DMS114 treated with DMSO at 0.1 percent for 48 hours (cell line): ENCODE results near the gene WDR77.

Source experiments
- DNase-seq: peaks from one replicate; lab custom pipeline; 2025; ENCODE audit not compliant: unreplicated experiment; lab: John Stamatoyannopoulos, UW

Gene WDR77

DNA sequence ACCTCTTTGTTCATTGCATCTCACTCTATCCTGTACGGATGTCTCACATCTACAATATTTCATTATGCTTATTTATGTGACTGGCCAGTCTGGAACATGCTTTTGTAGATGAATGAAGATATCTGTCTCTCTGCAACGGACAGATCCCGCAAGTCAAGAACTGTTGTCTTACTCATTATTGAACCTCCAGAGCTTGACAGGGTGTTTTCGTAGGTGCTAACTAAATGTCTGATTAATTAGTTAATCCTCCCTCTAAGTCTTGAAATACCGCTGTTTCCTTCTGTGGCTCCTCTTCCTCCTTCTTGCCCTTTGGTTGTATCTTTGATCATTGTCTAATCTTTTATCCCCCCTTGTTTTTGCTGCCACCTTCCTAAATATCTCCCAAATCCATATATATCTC, 21.5 kb upstream of the WDR77 start:
- DNase-seq: no peak

DNA sequence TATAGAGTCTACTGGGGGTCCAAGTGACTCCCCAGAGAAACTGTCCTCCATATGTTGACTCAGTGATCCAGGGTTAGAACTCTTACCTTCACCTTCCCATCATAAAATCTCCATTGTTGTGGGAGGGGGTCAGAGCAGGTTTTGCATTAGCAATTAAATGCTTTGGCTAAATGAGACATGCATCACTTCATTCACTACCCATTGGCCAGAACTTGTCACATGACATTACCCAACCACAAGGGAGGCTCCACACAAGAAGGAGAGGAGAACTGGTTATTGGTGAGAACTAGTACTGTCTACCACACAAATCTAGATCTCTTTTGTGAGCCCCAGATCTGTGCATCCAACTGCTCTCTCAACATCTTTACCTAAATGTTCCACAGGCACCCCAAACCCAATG, 20.5 kb upstream of the WDR77 start:
- no peak for DNase-seq

DNA sequence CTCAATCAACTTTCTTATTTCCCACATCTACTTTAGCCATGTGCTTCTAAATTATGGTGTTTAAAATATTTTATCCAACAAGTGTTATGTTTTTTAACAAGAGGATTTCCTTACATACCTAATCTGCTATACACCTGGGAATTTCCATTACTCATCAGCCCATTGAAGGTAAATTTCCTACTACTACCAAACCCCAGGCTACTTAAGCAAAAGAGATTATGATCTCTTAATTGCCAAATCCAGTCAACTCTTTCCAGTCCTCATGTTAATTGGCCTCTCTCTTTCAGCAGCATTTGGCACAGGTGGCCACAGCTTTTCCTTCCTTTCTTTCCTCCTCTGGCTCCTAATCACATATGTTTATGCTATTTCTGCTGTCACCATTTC, 19.7 kb upstream of the WDR77 start:
- DNase-seq: no peak

DNA sequence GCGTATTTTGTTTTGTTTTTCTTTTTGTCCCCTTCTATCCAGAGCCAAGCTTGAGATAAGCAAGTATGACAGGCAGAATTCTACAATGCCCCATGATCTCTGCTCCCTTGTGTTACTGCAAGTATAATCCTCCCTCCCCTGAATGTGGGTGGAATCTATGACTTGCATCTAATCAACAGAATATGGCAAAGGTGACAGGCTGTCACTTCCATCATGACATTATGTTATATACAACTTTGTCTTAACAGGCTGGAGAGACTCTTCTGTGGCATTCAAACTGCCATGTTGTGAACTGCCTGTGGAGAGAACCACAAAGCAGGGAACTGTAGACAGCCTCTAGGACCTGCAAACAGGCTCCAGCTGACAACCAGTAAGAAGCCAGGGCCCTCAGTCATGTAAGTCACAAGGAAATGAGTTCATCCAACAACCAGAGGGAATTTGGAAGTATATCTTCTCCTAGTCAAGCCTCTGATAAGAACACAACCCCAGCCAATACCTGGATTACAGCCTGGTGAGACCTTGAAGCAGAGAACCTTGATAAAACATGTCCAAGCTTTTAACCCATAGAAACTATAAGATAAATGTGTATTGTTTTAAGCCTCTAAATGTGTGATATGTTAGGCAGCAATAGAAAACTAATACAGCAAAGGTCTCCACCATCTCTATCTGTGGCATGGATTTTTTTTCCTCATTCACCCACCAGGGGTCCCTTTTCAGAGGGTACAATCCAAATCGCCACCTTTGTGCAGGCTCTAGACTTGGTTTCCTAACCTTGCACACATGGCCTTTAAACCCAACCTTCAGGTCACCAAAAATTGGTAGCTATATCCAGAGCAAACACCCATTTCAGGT, 19.0 kb upstream of the WDR77 start:
- DNase-seq: no peak

DNA sequence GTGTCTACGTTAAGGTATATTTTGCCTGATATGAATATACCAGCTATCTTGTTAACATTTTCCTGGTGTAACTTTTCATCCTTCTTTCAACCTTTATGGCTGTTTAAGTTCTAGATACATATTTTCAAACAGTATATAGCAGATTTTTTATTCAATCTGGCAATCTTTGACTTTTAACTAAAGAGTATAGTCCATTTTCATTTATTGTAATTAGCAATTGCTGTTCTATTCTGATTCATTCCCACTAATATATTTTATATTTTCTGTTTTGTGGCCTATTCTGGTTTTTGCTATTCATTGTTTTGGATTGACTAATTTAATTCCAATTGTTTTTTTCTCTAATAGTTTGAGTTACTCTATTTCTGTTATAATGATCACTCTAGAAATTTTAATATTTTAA, 17.4 kb upstream of the WDR77 start:
- DNase-seq: no peak

DNA sequence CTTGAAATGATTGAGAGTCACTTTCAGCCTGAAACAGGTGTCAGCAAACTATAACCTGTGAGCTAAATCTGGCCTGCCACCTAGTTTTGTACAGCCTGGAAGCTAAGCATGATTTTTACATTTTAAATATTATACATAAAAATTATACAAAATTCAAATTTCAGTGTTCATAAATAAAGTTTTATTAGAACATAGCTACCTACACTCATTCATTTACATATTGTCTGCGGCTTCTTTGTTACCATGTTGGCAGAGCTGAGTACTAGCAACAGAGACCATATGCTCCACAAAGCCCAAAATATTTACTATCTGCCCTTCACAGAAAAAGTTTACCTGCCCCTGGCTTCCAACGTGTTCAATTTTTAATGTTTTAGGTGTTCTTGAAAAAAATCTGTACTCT, 16.7 kb upstream of the WDR77 start:
- no peak for DNase-seq

DNA sequence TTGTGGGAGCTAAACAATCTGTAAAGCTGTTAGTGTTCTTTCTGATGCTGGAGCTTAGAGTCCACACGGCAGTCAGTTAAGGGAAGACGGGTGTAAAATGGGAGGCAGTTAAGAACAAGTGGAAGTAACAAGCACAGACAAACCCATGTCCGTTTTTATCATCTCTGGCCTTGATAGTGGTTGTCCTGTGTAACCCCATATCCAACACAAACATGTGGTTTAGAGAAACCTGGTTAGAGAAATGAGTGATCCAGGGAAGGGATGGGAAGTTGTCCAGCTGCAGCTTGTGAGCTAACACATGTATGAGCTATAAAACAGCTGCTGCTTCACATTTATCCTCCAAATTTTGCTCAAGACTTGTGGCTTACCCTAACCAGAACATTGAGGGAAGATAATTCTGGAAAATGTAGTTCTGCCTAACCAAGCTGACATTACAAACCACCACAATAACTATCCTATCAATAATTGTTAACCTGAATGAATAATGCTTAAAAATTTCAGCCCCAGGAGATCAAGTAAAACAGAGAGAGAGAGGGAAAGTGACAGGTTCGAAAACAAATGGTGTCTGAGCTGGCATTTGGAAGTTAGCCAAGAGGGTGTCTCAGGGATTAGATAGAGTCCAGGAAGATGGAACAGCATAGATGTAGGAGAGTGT, 14.1 kb upstream of the WDR77 start:
- no peak for DNase-seq

DNA sequence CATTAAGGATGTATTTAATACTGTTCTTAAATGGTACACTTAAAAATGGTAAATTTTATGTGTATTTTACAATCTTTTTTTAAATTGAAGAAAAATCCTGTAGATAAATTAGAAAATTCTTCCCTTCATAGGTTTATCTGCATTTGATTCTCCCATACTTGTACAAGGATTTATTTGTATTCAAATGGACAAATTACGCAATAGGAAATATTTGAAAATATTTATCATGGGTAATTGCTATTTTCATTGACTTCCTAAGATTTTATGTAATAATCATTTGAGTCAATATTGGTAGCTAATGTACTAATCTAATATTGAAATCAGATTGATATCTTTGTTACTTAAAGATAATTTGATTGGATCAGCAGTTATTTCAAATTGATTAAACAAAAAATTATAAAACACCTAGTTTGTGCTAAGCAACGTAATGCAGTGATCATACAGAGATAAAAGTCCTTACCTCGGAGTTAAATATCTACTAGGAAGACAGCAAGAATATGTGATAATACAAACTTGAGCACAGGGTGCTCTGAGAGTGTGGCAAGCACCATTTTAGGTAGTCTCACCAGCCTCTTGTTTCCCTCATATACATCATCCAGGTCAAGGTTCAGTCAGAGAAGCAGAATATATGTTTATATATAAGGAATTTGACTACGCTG, 13.4 kb upstream of the WDR77 start:
- DNase-seq: no peak

DNA sequence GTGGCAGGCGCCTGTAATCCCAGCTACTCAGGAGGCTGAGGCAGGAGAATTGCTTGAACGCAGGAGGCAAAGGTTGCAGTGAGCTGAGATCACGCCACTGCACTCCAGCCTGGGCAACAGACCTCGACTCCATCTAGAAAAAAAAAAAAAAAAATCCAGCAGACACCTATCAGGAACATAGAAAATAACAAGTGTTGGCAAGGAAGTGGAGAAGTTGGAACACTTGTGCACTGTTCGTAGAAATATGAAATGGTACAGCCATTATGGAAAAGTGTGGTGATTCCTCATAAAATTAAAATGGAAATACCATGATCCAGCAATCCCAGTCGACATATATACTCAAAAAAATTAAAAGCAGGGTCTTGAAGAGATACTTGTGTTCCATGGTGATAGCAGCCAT, 12.7 kb upstream of the WDR77 start:
- no peak for DNase-seq

DNA sequence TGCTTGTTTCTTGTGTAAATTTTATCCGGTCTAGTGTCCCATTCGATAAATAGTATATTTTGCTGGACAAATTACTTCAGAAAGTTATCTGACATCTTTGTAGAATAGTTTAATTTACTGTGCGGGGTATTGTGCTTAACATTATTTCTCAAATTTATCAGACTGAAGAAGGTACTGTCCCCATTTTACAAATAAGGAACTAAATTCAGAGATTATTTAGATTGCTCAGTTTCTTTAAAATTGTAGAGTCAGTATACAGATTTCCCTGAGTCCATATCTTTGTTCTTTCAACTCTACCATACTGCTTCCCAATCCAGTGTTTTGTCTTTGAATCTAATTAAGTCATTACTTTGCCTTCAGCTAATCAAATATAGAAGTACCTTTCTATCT, 6.6 kb upstream of the WDR77 start:
- DNase-seq: no peak

DNA sequence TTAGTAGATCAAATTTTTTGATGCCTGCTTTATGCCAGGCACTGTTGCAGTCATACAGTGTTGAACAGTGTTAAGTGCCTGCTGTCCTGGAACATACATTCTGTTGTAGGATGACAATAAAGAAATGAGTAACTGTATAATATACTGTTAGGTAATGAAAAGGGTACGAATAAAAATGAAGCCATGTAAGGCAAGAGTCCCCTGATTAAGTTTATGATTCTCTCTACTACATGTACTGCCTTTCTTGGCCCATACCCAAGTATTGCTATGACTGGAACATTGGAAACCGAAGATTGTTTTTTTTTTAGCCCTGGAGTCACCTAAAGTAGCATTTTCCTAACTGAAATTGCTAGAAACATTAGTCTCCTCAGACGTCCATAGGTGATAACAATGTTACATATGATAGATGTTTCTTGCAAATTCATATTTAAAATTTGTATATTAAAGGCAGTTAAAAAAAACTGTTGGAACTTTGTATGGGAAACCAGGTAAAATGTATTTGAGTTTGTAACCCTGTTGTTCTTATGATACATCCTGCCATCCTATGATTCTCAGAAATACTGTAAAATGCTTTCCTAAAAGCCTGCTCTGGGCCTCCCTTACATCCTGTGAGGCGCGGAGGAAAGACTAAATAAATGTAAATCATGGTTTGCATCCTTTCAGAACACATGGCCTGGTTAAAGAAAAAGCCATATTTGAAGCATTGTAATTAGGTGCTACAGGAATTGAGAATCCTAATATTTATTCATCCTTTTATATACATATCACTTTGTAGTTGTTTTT, 6.0 kb upstream of the WDR77 start:
- no peak for DNase-seq

DNA sequence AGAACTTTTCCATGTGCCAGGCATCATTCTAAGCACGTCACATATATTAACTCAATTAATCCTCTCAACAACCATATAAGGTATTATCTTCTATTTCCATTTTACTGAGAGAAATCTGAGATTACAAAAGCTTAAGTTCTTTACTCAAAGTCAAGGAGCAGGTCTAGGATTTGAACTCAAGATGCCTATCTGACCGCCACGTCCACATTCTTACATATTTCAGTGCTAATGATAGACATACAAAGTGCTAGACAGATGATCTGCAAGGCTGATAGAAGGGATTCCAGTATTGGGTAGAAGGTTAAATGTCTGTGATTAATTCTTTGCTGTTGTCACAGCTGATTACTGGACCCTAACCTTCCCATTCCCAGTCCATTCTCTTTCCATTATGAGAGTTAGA, 4.7 kb upstream of the WDR77 start:
- no peak for DNase-seq

DNA sequence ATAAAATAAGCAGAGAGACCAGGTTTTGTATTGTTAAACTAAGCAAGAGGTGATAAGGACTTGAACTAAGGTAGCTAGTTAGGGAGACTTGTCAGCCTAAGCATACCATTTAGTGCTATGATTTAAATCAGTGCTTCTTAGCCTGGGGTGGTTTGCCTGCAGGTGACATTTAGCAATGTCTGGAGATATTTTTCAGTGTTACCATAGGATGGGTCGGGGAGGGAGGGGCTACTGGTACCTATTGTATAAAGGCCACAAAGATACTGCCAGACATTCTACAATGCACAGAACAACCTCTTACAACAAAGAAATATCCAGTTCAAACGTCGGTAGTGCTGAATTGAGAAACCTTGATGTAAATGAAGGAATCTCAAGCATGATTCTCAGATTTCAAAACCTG, 3.5 kb upstream of the WDR77 start:
- DNase-seq: no peak

DNA sequence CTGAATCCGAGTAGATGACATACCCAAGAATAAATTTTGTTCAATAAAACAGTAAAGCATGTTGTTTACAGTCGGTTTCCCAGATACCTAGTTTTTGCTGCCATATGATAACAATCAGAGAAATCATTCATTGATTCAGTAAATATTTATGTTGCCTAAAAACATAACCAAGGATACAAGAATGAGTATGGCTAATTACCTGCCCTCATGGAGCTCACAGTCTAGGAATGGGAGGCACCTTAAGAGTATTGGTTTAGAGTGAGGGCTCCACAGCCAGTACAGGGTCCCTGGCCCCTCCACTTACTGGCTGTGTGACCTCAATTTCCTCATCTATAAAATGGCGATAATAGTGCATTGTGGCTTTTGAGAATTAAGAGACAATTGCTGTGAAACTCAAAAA, 1.1 kb upstream of the WDR77 start:
- DNase-seq: no peak

DNA sequence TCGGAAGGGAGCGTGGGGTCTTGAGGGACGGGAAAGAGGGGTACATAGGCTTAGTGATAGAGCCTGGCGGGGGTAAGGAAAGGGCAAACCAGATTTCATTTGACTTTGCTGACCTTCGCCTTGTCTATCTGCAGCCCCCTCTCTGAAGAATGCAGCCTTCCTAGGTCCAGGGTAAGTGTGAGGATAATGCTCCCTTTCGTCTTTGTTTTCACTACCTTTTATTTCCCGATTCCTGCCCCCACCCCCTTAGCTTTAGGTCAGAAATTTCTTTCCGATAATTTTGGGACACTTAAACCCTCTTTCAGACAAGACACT, 604 bp upstream of the WDR77 start:
- no peak for DNase-seq

DNA sequence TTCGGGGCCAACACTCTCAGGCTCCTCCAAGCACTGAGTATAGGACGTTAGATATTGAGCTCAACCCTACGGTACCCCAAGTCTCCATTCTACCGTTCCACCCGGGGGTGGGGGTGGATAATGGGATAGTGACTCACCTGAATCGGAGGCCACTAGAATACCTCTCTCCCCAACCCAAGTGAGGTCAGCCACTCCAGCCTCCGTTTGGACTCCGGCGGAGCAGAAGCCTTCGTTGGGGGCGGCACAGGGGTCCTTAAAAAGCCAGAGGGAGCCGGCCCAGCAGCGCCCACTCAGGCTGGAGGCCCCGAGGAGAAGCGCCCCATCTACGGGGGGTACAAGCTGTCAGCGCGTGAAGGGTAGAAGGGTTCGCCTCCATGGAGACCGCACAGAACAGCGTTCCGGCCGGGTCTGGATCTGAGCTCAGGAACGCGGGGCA, 556 bp downstream of the WDR77 start:
- DNase-seq: no peak

DNA sequence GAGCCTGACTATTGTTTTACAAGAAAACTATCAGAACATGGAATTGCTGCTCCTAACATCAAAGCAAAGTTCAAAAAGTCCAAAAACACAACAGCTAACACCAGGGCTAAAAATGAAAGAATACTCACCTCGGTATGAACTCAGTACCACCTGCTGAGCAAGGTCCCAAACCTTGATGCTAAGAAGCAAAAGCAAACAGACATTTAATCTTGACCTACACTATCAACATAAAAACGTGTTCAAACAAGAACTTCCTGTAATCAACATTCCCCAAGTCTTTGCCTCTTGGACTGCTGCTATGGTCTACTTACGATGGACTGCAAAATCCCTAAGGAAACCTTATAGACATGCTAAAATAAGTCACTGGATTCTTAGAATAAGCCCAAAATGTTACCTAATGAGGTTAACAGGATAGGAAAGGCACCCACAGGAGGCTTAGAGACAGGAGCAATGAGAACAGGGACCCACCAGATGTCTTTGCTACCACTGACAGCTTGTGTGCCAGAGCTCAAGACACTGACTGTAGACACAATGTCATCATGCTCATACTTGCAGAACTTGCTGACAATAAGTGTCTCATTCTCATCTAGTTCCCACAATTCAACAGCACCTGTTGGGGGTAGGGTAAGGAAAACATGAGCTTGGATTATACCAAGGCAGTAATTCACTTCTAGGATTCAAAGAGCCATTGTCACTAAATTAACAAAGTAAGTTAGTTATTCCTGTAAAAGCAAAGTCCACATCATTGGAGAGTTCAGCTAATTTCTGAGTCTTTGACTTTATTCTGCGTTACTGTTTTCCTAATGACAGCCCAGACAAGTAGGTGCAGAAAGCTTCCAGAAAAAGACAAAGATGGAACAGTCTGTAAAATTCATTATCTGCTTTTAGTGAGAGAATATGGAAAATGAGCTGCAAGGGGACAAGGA, 1.8 kb downstream of the WDR77 start:
- no peak for DNase-seq

DNA sequence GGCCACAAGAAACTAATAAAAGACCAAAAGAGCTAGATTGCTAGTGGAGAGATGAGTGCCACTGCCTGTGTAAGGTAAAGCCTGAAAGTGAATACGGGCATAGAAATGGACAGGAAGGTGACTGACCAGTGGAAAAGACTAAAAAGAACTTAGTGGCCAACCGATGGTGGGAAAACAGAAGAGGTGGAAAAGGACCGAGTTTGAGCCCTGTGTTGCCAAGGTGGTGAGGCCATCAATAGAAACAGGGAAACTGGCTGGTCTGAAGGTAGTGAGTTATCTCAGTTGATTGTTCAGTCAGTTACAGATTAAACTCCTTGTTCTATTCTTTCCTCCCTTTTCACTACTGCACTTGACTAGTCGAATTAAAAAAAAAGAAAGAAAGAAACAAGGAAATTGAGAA, 2.5 kb downstream of the WDR77 start:
- no peak for DNase-seq

DNA sequence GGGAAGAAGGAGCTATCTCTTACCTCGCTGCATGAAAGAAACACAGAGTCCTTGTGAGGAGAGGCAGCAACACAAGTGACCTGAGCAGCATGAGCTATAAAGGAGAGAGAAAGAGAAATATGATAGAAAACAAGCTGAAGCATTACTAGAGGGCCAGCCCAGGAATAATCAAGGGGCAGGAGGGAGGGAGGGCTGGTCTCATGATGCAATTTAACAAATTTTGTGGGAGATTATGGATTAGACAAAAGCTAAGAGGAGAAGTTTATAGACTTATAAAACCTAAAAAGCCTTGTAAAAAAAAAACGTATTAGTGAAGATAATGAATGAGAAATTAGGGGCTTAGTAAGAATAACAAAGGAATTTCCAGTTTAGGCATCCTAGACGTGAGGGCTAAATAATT, 5.0 kb downstream of the WDR77 start:
- no peak for DNase-seq

DNA sequence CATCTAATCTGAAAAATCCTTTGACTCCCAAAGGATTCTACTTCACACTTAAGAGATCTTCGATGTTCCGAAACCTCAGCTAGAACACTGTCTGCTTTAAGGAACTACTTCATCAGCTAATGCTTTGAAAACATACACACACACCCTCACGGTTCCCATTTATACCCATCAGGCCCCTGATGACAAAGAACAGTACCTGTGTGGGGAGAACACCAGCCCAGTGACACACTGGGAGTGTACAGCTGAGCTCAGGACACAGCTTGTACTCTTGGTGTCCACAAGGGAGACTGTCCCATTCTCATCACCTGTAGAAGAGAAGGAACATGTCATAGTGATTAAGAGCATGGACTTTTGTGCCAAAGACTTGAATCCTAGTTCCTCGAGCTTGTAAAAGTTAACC, 6.6 kb downstream of the WDR77 start:
- DNase-seq: no peak
